Ammon's horn (tissue), 1 donor: ENCODE results near the gene SFSWAP.
"Not testable (repeated sequence)": the region's sequence is repeated elsewhere in the genome, so short reads cannot be mapped to it uniquely, and the experiment has no call there.

ENCODE experiments used
- DNase-seq: peaks from one replicate; pipeline ENCODE4 v3.0.0-alpha.2; 2016; ENCODE audit warnings: low spot score

Gene SFSWAP

GRCh38 chr12:131702573-131702877 is 8.4 kb upstream of the SFSWAP start:
- no peak for DNase-seq

- no peak for DNase-seq
Observed at GRCh38 chr12:131703161-131703560, 7.7 kb upstream of the SFSWAP start.

- no peak for DNase-seq
Observed at GRCh38 chr12:131704509-131704908, 6.4 kb upstream of the SFSWAP start.

GRCh38 chr12:131706709-131707108 is 4.2 kb upstream of the SFSWAP start:
- DNase-seq = not testable (repeated sequence)

- DNase-seq = no peak
Observed at GRCh38 chr12:131709226-131709625, 1.7 kb upstream of the SFSWAP start.

- no peak for DNase-seq
Observed at GRCh38 chr12:131711551-131712205, 788 bp downstream of the SFSWAP start.

- no peak for DNase-seq
Observed at GRCh38 chr12:131713349-131713748, 2.5 kb downstream of the SFSWAP start.

- DNase-seq = no peak
Observed at GRCh38 chr12:131714759-131715158, 3.9 kb downstream of the SFSWAP start.

GRCh38 chr12:131716282-131716681 is 5.4 kb downstream of the SFSWAP start:
- DNase-seq = no peak

- no peak for DNase-seq
Observed at GRCh38 chr12:131720241-131720640, 9.4 kb downstream of the SFSWAP start.

GRCh38 chr12:131720921-131721320 is 10.0 kb downstream of the SFSWAP start:
- DNase-seq = peak; percentile 31

- no peak for DNase-seq
Observed at GRCh38 chr12:131721548-131721947, 10.7 kb downstream of the SFSWAP start.

- no peak for DNase-seq
Observed at GRCh38 chr12:131723532-131723931, 12.6 kb downstream of the SFSWAP start.

- DNase-seq = no peak
Observed at GRCh38 chr12:131724534-131724933, 13.6 kb downstream of the SFSWAP start.

- DNase-seq = no peak
Observed at GRCh38 chr12:131725503-131725902, 14.6 kb downstream of the SFSWAP start.

GRCh38 chr12:131728720-131729119 is 17.8 kb downstream of the SFSWAP start:
- DNase-seq = no peak

- no peak for DNase-seq
Observed at GRCh38 chr12:131729254-131729955, 18.5 kb downstream of the SFSWAP start.

GRCh38 chr12:131732996-131733615 is 22.2 kb downstream of the SFSWAP start:
- no peak for DNase-seq

GRCh38 chr12:131733874-131734273 is 23.0 kb downstream of the SFSWAP start:
- DNase-seq = no peak

- no peak for DNase-seq
Observed at GRCh38 chr12:131734336-131735152, 23.7 kb downstream of the SFSWAP start.

GRCh38 chr12:131735153-131735456 is 24.2 kb downstream of the SFSWAP start:
- DNase-seq = no peak

GRCh38 chr12:131735476-131736445 is 24.9 kb downstream of the SFSWAP start:
- DNase-seq = no peak
